Osteocyte (in vitro differentiated cells): Measurements from ENCODE around the gene CFAP61. TPM values are rescaled to one million over a fixed set of nuclear protein-coding genes. Genes with fewer than 3 reads are reported as not detected.

ENCODE experiments used
- DNase-seq: peaks from one replicate; pipeline ENCODE4 v3.0.0; 2021; ENCODE audit warnings: mixed read lengths; ENCODE audit not compliant: unreplicated experiment; ENCODE audit errors: extremely low spot score
- H3K27ac Mint-ChIP-seq: one replicate; pipeline ENCODE4 v1.8.0; 2021; ENCODE audit warnings: mild to moderate bottlenecking, mixed read lengths; ENCODE audit not compliant: unreplicated experiment
- H3K27me3 Mint-ChIP-seq: one replicate; pipeline ENCODE4 v1.8.0; 2021; ENCODE audit warnings: mixed read lengths; ENCODE audit not compliant: unreplicated experiment
- H3K36me3 Mint-ChIP-seq: one replicate; pipeline ENCODE4 v1.8.0; 2021; ENCODE audit warnings: mixed read lengths; ENCODE audit not compliant: unreplicated experiment
- H3K4me1 Mint-ChIP-seq: one replicate; pipeline ENCODE4 v1.8.0; 2021; ENCODE audit warnings: mixed read lengths; ENCODE audit not compliant: unreplicated experiment
- H3K4me3 Mint-ChIP-seq: one replicate; pipeline ENCODE4 v1.8.0; 2021; ENCODE audit warnings: mild to moderate bottlenecking, moderate library complexity, mixed read lengths; ENCODE audit not compliant: unreplicated experiment
- H3K9me3 Mint-ChIP-seq: one replicate; pipeline ENCODE4 v1.8.0; 2021; ENCODE audit warnings: mixed read lengths; ENCODE audit not compliant: unreplicated experiment
- CTCF ChIP-seq: fragments of 200-600 bp; sonication (generic); IDR thresholded peaks from 2 replicates; pipeline ENCODE4 v1.5.0; 2021; ENCODE audit warnings: antibody characterized with exemption, mild to moderate bottlenecking, moderate library complexity
- total RNA-seq: library from RNA; stranded (reverse); gene quantifications from 2 replicates; pipeline ENCODE4 v1.2.1, GENCODE V29; 2021

The CFAP61 gene
- total RNA-seq, 1 donor from 2014 or later: not detected

GRCh38 chr20:20023395-20023794 lies 28.9 kb upstream of the CFAP61 start:
- H3K27me3 Mint-ChIP-seq: no peaks in the 10 kb centered on the region
- no peak for DNase-seq
- H3K4me1 Mint-ChIP-seq: peaks cover 28% of the 10 kb centered on the region
- H3K27ac Mint-ChIP-seq: no peak overlapping the region
- TF ChIP-seq CTCF: no peak
- H3K9me3 Mint-ChIP-seq: no peaks in the 10 kb centered on the region
- no peak overlapping the region for H3K4me3 Mint-ChIP-seq
- peaks cover 21% of the 10 kb centered on the region for H3K36me3 Mint-ChIP-seq

- Mint-ChIP-seq H3K9me3 (no peaks in the 10 kb centered on the region), H3K4me3 (no peak overlapping the region), H3K27ac (peak overlapping the region; percentile 15), H3K36me3 (peaks cover 20% of the 10 kb centered on the region), H3K27me3 (no peaks in the 10 kb centered on the region), H3K4me1 (peaks cover 14% of the 10 kb centered on the region)
- DNase-seq: no peak
- TF ChIP-seq CTCF: no peak
Observed at GRCh38 chr20:20024942-20025341, 27.4 kb upstream of the CFAP61 start.

- TF ChIP-seq CTCF: no peak
- no peak overlapping the region for H3K4me3 Mint-ChIP-seq
- H3K27me3 Mint-ChIP-seq: no peaks in the 10 kb centered on the region
- H3K4me1 Mint-ChIP-seq: no peaks in the 10 kb centered on the region
- no peak for DNase-seq
- H3K9me3 Mint-ChIP-seq: no peaks in the 10 kb centered on the region
- no peak overlapping the region for H3K27ac Mint-ChIP-seq
- peaks cover 20% of the 10 kb centered on the region for H3K36me3 Mint-ChIP-seq
Observed at GRCh38 chr20:20027284-20027683, 25.0 kb upstream of the CFAP61 start.

- Mint-ChIP-seq H3K9me3 (no peaks in the 10 kb centered on the region), H3K36me3 (peaks cover 42% of the 10 kb centered on the region), H3K4me3 (no peak overlapping the region), H3K27ac (no peak overlapping the region), H3K27me3 (no peaks in the 10 kb centered on the region), H3K4me1 (no peaks in the 10 kb centered on the region)
- TF ChIP-seq CTCF: no peak
- no peak for DNase-seq
Observed at GRCh38 chr20:20031790-20032189, 20.5 kb upstream of the CFAP61 start.

GRCh38 chr20:20034486-20034885 lies 17.8 kb upstream of the CFAP61 start:
- no peak for TF ChIP-seq CTCF
- no peak overlapping the region for H3K4me3 Mint-ChIP-seq
- peaks cover 54% of the 10 kb centered on the region for H3K36me3 Mint-ChIP-seq
- no peaks in the 10 kb centered on the region for H3K9me3 Mint-ChIP-seq
- no peak overlapping the region for H3K27ac Mint-ChIP-seq
- no peak for DNase-seq
- H3K4me1 Mint-ChIP-seq: peaks cover 16% of the 10 kb centered on the region
- no peaks in the 10 kb centered on the region for H3K27me3 Mint-ChIP-seq
